K562 (cell line): ENCODE measurements around the gene CPSF4.

ENCODE experiments used
- CHD1 ChIP-seq: fragments of 200-600 bp; sonication (generic); IDR thresholded peaks from one replicate; pipeline ENCODE4 v1.6.1; 2012; ENCODE audit warnings: mild to moderate bottlenecking, moderate library complexity, low read length, inconsistent platforms
- KLF16 ChIP-seq: IDR thresholded peaks from 2 replicates; pipeline ENCODE4 v1.6.1; 2016; ENCODE audit warnings: antibody characterized with exemption
- POLR2A ChIP-seq: fragments of 450-650 bp; conservative IDR thresholded peaks from 2 replicates; pipeline ENCODE4 v1.6.1; 2016
- ZBTB34 ChIP-seq: fragments of 250-450 bp; sonication (Bioruptor Pico); IDR thresholded peaks from 2 replicates; pipeline ENCODE4 v1.8.0; 2021; ENCODE audit warnings: mild to moderate bottlenecking, moderate library complexity
- ZBTB49 ChIP-seq: sonication (generic); formaldehyde crosslinking; IDR thresholded peaks from 2 replicates; pipeline ENCODE4 v1.8.0; 2022; ENCODE audit warnings: missing genetic modification reagents, mild to moderate bottlenecking, borderline replicate concordance
- TF ChIP-seq, protein P1 (sequence below), 3 experiments: IDR thresholded peaks in 2 of 3; conservative IDR thresholded peaks in 1 of 3; 2 replicates each; pipeline ENCODE4 v1.5.1; 2011 to 2012; ENCODE audit warnings: low read length in 3 of 3, mild to moderate bottlenecking in 3 of 3, control low read depth in 2 of 3, improper control_type of control experiment in 1 of 3, inconsistent platforms in 1 of 3, low read depth in 1 of 3, mixed read lengths in 1 of 3, moderate library complexity in 1 of 3; ENCODE audit not compliant: insufficient read depth in 2 of 3
- TF ChIP-seq, protein P2 (sequence below): sonication (generic); formaldehyde crosslinking; IDR thresholded peaks from 2 replicates; pipeline ENCODE4 v1.8.1; 2022; ENCODE audit warnings: missing genetic modification reagents

DNA sequence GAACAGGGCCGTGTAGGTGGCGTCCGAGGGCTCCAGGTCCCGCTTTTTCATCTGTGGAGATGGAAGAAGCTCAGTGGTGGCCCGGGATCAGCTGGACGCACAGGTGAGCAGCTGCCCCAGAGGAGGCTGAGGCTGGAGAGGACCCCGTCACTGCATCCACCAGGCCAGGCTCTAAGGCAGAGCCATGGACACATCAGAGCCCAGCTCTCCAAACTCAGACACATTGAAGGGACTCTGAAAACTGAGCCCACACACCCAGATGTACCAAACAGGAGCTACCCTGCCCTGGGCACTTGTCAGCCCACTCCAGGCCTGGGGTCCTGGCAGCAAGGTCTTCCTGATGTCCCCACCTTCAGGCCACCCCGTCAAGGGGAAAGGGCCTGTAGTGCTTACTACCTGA is 9.0 kb upstream of the CPSF4 start:
- TF ChIP-seq KLF16 (no peak), ZBTB49 (CRISPR knock-in tag) (no peak), CHD1 (no peak), ZBTB34 (CRISPR knock-in tag) (no peak), POLR2A (no peak)
- TF ChIP-seq, protein P1, sequence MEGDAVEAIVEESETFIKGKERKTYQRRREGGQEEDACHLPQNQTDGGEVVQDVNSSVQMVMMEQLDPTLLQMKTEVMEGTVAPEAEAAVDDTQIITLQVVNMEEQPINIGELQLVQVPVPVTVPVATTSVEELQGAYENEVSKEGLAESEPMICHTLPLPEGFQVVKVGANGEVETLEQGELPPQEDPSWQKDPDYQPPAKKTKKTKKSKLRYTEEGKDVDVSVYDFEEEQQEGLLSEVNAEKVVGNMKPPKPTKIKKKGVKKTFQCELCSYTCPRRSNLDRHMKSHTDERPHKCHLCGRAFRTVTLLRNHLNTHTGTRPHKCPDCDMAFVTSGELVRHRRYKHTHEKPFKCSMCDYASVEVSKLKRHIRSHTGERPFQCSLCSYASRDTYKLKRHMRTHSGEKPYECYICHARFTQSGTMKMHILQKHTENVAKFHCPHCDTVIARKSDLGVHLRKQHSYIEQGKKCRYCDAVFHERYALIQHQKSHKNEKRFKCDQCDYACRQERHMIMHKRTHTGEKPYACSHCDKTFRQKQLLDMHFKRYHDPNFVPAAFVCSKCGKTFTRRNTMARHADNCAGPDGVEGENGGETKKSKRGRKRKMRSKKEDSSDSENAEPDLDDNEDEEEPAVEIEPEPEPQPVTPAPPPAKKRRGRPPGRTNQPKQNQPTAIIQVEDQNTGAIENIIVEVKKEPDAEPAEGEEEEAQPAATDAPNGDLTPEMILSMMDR (IDR thresholded peaks at IDR 0.05 in 2 of 3, conservative IDR thresholded peaks at IDR 0.05 in 1 of 3; ENCODE audit: insufficient read depth in 2 of 3, low read depth in 1 of 3, low read length in 3 of 3): no peak
- TF ChIP-seq, protein P2, sequence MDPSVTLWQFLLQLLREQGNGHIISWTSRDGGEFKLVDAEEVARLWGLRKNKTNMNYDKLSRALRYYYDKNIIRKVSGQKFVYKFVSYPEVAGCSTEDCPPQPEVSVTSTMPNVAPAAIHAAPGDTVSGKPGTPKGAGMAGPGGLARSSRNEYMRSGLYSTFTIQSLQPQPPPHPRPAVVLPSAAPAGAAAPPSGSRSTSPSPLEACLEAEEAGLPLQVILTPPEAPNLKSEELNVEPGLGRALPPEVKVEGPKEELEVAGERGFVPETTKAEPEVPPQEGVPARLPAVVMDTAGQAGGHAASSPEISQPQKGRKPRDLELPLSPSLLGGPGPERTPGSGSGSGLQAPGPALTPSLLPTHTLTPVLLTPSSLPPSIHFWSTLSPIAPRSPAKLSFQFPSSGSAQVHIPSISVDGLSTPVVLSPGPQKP (CRISPR knock-in tag): no peak
